ENCODE data around the gene GPR3.

GRCh38 chr1:27394282-27394658, 1.8 kb downstream of the GPR3 start:
- no peak for TF ChIP-seq CTCF (IDR thresholded peaks at IDR 0.05)
- no peak for TF ChIP-seq EP300 (IDR thresholded peaks at IDR 0.05)
- TF ChIP-seq POLR2AphosphoS5 (IDR thresholded peaks at IDR 0.05): no peak
- no peak for TF ChIP-seq POLR2A (IDR thresholded peaks at IDR 0.05; ENCODE audit: low read depth)

All from esophagus muscularis mucosa (tissue), 4 donors.